ENCODE measurements around the gene SPNS1.

- TF ChIP-seq FOXM1 (IDR thresholded peaks at IDR 0.05; ENCODE audit: borderline replicate concordance) (no peak), SP1 (IDR thresholded peaks at IDR 0.05) (no peak), SUZ12 (IDR thresholded peaks at IDR 0.05) (no peak), ZNF384 (IDR thresholded peaks at IDR 0.05) (no peak), LEF1 (IDR thresholded peaks at IDR 0.05; ENCODE audit: borderline replicate concordance) (no peak), TARDBP (IDR thresholded peaks at IDR 0.05) (no peak), ELF4 (IDR thresholded peaks at IDR 0.05) (no peak), ARNT (IDR thresholded peaks at IDR 0.05) (no peak), FOXK2 (IDR thresholded peaks at IDR 0.05) (no peak), FOXA1 (IDR thresholded peaks at IDR 0.05) (no peak), L3MBTL2 (conservative IDR thresholded peaks at IDR 0.05) (no peak)
Observed at GRCh38 chr16:28981517-28981916, 6.9 kb downstream of the SPNS1 start.

All from HEK293T (cell line).